K562 treated with DMSO at 1 percent for 4 hours (cell line): ENCODE data around the gene KIDINS220. TPM values are rescaled to one million over a fixed set of nuclear protein-coding genes. Genes with fewer than 3 reads are reported as not detected.

Experiments used
- total RNA-seq: library from RNA; unstranded; fragments of 300-600 nt; gene quantifications from 2 replicates; pipeline ENCODE4 v1.2.3, GENCODE V29; 2022; ENCODE audit not compliant: insufficient read depth

Gene KIDINS220
- total RNA-seq, result 18.6 and 24.0 TPM in 2 replicates

DNA sequence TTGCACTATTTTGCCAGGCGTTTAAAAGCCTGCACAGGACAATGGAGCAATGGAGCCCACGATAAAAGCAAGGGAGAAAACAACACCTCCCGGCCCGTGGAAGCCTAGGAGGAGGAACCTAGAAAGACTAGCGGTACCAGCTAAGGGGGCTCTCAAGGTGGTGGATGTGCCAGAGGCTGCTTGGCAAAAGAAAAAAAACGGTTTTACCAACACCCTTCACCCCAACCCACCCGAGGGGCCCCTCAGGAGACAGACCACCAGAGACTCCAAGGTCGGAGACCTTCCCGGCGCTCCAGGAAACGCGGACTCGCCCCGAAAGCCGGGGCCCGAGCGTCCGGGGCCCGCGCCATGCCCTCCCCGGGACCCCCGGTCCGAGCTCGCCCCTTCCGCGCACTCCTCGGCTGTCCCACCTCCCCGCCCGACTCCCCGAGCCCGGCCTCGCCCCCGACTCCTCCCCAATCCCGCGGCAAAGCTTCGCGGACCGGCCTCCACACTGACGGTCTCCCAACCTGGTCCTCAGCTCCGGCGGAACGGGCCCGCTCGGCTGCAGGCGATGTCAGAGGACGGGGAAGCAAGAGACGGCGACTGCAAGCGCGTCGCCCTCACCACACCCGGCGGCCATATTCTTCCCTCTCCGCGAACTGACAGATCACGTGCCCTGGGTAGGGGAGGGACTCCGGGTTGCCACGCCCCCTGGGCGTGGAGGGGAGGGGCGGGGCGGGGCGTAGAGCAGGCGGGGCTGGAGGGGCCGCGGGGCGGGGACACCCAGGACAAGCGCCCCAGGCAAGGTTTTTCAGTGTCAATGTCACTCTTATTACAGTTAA is at the start of gene KIDINS220:
TSS of gene KIDINS220 (minus strand) at position 643 of the 824 bp plus-strand sequence. CDS start 10,520 bp downstream, outside the sequence.

GRCh38 chr2:8681786-8682692 is 155.4 kb downstream of the KIDINS220 start, which contains the start of gene ID2:
Gene ID2, plus strand, starts transcription at chr2:8682056. Its CDS starts 110 bp downstream, at chr2:8682166.

Other genes with a start within 250 kb of the KIDINS220 start
- gene ID2, start 155.6 kb downstream of the KIDINS220 start, total RNA-seq, result 65.4 and 105 TPM in 2 replicates
- gene MBOAT2, start 166.1 kb upstream of the KIDINS220 start, total RNA-seq, result 4.9 and 12.7 TPM in 2 replicates